ENCODE data around the gene GAGE10.
"Not testable (repeated sequence)": the region's sequence is repeated elsewhere in the genome, so short reads cannot be mapped to it uniquely, and the experiment has no call there.

Gene GAGE10

DNA sequence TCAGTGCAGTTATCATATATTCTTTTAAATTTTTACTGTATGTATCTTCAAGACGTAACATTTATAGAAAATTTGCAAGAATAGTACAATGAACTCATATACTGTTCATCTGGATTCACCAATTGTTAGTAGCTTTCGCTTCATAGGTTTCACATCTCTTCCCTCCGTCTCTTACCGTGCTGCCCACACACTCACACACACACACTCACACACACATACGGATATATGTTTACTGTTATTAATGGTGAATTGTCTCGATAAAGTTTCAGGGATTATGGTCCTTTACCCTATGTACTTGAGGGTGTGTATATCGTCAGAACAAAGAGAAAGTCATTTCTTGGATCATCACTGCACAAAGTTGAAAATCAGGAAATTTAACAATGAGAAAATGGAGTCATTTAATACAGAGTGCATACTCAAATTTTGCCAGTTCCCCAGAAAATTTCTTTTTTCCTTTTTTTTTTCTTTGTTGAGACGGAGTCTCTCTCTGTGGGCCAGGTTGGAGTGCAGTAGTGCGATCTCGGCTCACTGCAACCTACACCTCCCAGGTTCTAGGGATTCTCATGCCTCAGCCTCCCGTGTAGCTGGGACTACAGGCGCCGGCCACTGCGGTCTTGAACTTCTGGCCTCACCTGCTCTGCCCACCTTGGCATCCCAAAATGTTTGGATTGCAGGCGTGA, 41.2 kb downstream of the GAGE10 start:
- not testable (repeated sequence) for H3K4me3 ChIP-seq; DNase-seq (ENCODE audit: low spot score); H3K27ac ChIP-seq

DNA sequence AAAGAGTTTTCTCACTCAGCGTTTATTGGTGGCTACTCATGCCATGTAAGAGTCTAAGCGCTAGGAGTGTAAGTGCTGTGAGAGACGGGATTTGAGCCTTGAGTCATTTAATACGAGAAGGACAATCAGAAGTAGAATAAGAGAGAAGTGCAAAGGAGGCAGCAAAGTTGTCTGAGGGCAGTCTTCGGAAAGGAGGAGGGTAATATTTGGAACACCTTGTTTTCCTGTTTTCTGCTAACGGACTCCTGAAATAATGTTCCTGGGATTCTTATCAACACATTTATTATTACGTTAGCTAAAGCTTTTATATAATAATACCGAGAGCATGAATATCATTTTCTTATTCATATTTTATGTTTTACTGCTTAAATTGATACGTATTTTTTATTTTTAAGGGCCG, 42.0 kb downstream of the GAGE10 start:
- not testable (repeated sequence) for H3K4me3 ChIP-seq; DNase-seq (ENCODE audit: low spot score); H3K27ac ChIP-seq

DNA sequence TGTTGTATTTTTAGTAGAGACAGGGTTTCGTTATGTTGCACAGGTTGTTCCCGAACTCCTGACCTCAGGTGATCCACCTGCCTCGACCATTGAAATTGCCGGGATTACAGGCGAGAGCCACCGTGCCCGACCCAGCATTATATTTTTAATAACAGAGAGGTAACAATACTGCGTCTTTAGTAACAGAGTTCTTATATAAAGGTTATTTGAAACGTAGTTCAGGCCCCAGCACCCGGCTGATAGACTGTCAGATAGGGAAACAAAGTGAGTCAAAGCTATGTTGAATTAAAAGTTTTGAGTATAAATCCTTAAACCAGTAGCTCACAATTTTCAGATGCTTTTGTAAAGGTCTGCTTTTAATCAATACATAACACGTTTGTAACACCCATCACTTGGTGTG, 42.7 kb downstream of the GAGE10 start:
- not testable (repeated sequence) for H3K27ac ChIP-seq; H3K4me3 ChIP-seq; DNase-seq (ENCODE audit: low spot score)
